HUDEP-2 (cell line): ENCODE measurements around the gene REEP3.
"Not testable (repeated sequence)": the region's sequence is repeated elsewhere in the genome, so short reads cannot be mapped to it uniquely, and the experiment has no call there.

Experiments
- DNase-seq, 76 experiments: peaks; one replicate each; lab custom pipeline; 2025; ENCODE audit not compliant: unreplicated experiment in 76 of 76; lab: John Stamatoyannopoulos, UW

REEP3 gene

GRCh38 chr10:63547628-63548360 lies 26.6 kb downstream of the REEP3 start:
- no peak for DNase-seq

- no peak for DNase-seq
These were observed 27.7 kb downstream of the REEP3 start for GRCh38 chr10:63548860-63549259.

GRCh38 chr10:63549810-63550209 lies 28.6 kb downstream of the REEP3 start:
- DNase-seq, result no peak

GRCh38 chr10:63553031-63553430 lies 31.8 kb downstream of the REEP3 start:
- DNase-seq, result no peak

- no peak for DNase-seq
These were observed 32.3 kb downstream of the REEP3 start for GRCh38 chr10:63553473-63553872.

GRCh38 chr10:63554657-63555056 lies 33.5 kb downstream of the REEP3 start:
- no peak for DNase-seq

GRCh38 chr10:63555330-63555729 lies 34.1 kb downstream of the REEP3 start:
- DNase-seq, result no peak

GRCh38 chr10:63558132-63558784 lies 37.1 kb downstream of the REEP3 start:
- no peak for DNase-seq

GRCh38 chr10:63561341-63561740 lies 40.1 kb downstream of the REEP3 start:
- no peak for DNase-seq

- DNase-seq, result no peak
These were observed 41.2 kb downstream of the REEP3 start for GRCh38 chr10:63562391-63562790.

GRCh38 chr10:63562857-63563256 lies 41.7 kb downstream of the REEP3 start:
- peak in 2 of 76 experiments; percentile 1 to 8 for DNase-seq

GRCh38 chr10:63563623-63564022 lies 42.4 kb downstream of the REEP3 start:
- DNase-seq, result no peak

- not testable (repeated sequence) for DNase-seq
These were observed 43.5 kb downstream of the REEP3 start for GRCh38 chr10:63564731-63565130.

- no peak for DNase-seq
These were observed 52.0 kb downstream of the REEP3 start for GRCh38 chr10:63573068-63573697.

GRCh38 chr10:63574011-63574410 lies 52.8 kb downstream of the REEP3 start:
- DNase-seq, result no peak

- no peak for DNase-seq
These were observed 55.3 kb downstream of the REEP3 start for GRCh38 chr10:63576501-63576900.

- no peak for DNase-seq
These were observed 57.3 kb downstream of the REEP3 start for GRCh38 chr10:63578501-63578900.

GRCh38 chr10:63579371-63580014 lies 58.3 kb downstream of the REEP3 start:
- DNase-seq, result no peak

GRCh38 chr10:63582690-63583089 lies 61.5 kb downstream of the REEP3 start:
- no peak for DNase-seq

GRCh38 chr10:63583397-63583796 lies 62.2 kb downstream of the REEP3 start:
- peak in 33 of 76 experiments; percentile 4 to 67 (median 24) for DNase-seq
